HEK293T (cell line): ENCODE results near the gene DDAH1.

Source experiments
- ARNT ChIP-seq: fragments of 450-650 bp; IDR thresholded peaks from 2 replicates; pipeline ENCODE4 v1.6.1; 2017; ENCODE audit warnings: mild to moderate bottlenecking
- BHLHE40 ChIP-seq: fragments of 450-650 bp; IDR thresholded peaks from 2 replicates; pipeline ENCODE4 v1.6.1; 2016; ENCODE audit warnings: mild to moderate bottlenecking, moderate library complexity, borderline replicate concordance
- FOXK2 ChIP-seq: fragments of 450-650 bp; IDR thresholded peaks from 2 replicates; pipeline ENCODE4 v1.6.1; 2016; ENCODE audit warnings: mild to moderate bottlenecking
- L3MBTL2 ChIP-seq: fragments of 450-650 bp; conservative IDR thresholded peaks from 2 replicates; pipeline ENCODE4 v1.6.1; 2016; ENCODE audit warnings: mild to moderate bottlenecking
- NFRKB ChIP-seq: fragments of 450-650 bp; IDR thresholded peaks from 2 replicates; pipeline ENCODE4 v1.6.1; 2016; ENCODE audit warnings: mild to moderate bottlenecking, moderate library complexity
- SUZ12 ChIP-seq: fragments of 450-650 bp; IDR thresholded peaks from 2 replicates; pipeline ENCODE4 v1.6.1; 2016; ENCODE audit warnings: mild to moderate bottlenecking
- ZNF384 ChIP-seq: fragments of 450-650 bp; IDR thresholded peaks from 2 replicates; pipeline ENCODE4 v1.6.1; 2016

DNA sequence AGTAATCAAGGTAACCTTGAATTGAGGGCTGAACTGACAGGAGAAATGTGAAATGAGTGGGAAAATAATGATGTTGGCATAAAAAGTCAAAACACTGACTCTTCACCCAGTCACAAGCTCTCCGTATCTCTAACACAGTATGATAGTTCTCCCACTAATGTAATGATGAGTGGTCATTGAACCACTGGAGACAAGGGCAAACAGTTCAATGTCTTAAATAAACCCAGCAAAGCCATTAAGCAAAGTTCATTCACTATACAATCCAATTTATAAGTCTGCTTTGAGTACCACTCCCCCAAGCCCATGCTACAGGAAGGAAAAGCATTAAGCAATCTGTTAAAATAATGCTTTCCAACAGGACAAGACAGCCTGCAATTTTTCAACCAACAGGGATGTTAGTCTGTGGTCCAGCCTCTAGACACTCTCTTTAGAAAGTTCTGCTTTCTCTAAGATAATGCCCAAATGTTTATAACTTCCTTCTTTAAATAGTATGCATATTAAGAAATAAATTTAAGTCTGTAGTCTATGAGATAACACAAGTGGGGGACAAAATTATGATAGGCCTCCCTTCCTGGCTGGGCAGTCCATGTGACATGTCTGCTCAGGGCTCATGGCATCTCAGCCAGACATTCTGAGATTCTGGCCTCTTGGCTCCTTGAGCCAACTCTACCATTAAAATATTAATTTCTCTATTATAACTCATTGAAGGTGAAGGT is 25.5 kb upstream of the DDAH1 start:
- TF ChIP-seq FOXK2 (no peak), ARNT (no peak), SUZ12 (no peak), ZNF384 (no peak), BHLHE40 (no peak), L3MBTL2 (no peak), NFRKB (no peak)
